ENCODE measurements around the gene DNAJA2. TPM values are rescaled to one million over a fixed set of nuclear protein-coding genes. Genes with fewer than 3 reads are reported as not detected.

DNAJA2 gene
- total RNA-seq, 1 donor from 2014 or later: 90.8 TPM

- Histone ChIP-seq H3K4me3 (no peak overlapping the region), H3K27me3 (ENCODE audit: low read depth) (no peaks in the 10 kb centered on the region), H3K9me3 (replicated peaks) (no peaks in the 10 kb centered on the region), H3K27ac (replicated peaks) (no peak overlapping the region), H3K36me3 (peaks cover 9% of the 10 kb centered on the region), H3K4me1 (peaks cover 10% of the 10 kb centered on the region)
- no peak for DNase-seq
- intact Hi-C loops (cut with micrococcal nuclease): no loop called here
- TF ChIP-seq CTCF (IDR thresholded peaks at IDR 0.05; ENCODE audit: borderline replicate concordance): no peak
Measured at GRCh38 chr16:46911650-46912049, 61.8 kb downstream of the DNAJA2 start.

- H3K4me3 ChIP-seq: no peak overlapping the region
- H3K9me3 ChIP-seq (replicated peaks): no peaks in the 10 kb centered on the region
- DNase-seq: no peak
- H3K4me1 ChIP-seq: peaks cover 10% of the 10 kb centered on the region
- intact Hi-C loops (cut with micrococcal nuclease): no loop called here
- no peaks in the 10 kb centered on the region for H3K27me3 ChIP-seq (ENCODE audit: low read depth)
- TF ChIP-seq CTCF (IDR thresholded peaks at IDR 0.05; ENCODE audit: borderline replicate concordance): no peak
- no peak overlapping the region for H3K27ac ChIP-seq (replicated peaks)
- peaks cover 9% of the 10 kb centered on the region for H3K36me3 ChIP-seq
Measured at GRCh38 chr16:46911038-46911437, 62.4 kb downstream of the DNAJA2 start.

- Histone ChIP-seq H3K36me3 (peaks cover 9% of the 10 kb centered on the region), H3K9me3 (replicated peaks) (no peaks in the 10 kb centered on the region), H3K27ac (replicated peaks) (no peak overlapping the region), H3K27me3 (ENCODE audit: low read depth) (no peaks in the 10 kb centered on the region), H3K4me3 (no peak overlapping the region), H3K4me1 (peaks cover 10% of the 10 kb centered on the region)
- intact Hi-C loops (cut with micrococcal nuclease): loop anchor here (10.0 kb wide), 1 partner anchor 54 kb away; no protein-coding TSS in a partner anchor
- TF ChIP-seq CTCF (IDR thresholded peaks at IDR 0.05; ENCODE audit: borderline replicate concordance): peak; percentile 80
- no peak for DNase-seq
Measured at GRCh38 chr16:46908540-46909372, 64.7 kb downstream of the DNAJA2 start.

GRCh38 chr16:46907061-46907774, 66.3 kb downstream of the DNAJA2 start:
- no peaks in the 10 kb centered on the region for H3K9me3 ChIP-seq (replicated peaks)
- no peak for DNase-seq
- intact Hi-C loops (cut with micrococcal nuclease): loop anchor here (10.0 kb wide), 1 partner anchor 52 kb away; no protein-coding TSS in a partner anchor
- TF ChIP-seq CTCF (IDR thresholded peaks at IDR 0.05; ENCODE audit: borderline replicate concordance): no peak
- no peak overlapping the region for H3K4me3 ChIP-seq
- peaks cover 9% of the 10 kb centered on the region for H3K36me3 ChIP-seq
- H3K4me1 ChIP-seq: peaks cover 10% of the 10 kb centered on the region
- H3K27me3 ChIP-seq (ENCODE audit: low read depth): no peaks in the 10 kb centered on the region
- peak overlapping the region; percentile 24 for H3K27ac ChIP-seq (replicated peaks)

- intact Hi-C loops (cut with micrococcal nuclease): loop anchor here (10.0 kb wide), 1 partner anchor 52 kb away; no protein-coding TSS in a partner anchor
- TF ChIP-seq CTCF (IDR thresholded peaks at IDR 0.05; ENCODE audit: borderline replicate concordance): no peak
- peaks cover 10% of the 10 kb centered on the region for H3K4me1 ChIP-seq
- H3K27me3 ChIP-seq (ENCODE audit: low read depth): no peaks in the 10 kb centered on the region
- DNase-seq: no peak
- H3K9me3 ChIP-seq (replicated peaks): no peaks in the 10 kb centered on the region
- peak overlapping the region; percentile 24 for H3K27ac ChIP-seq (replicated peaks)
- no peak overlapping the region for H3K4me3 ChIP-seq
- H3K36me3 ChIP-seq: peaks cover 9% of the 10 kb centered on the region
Measured at GRCh38 chr16:46906360-46907060, 67.0 kb downstream of the DNAJA2 start.

Measured in left ventricle myocardium inferior (tissue), 1 donor.